ENCODE data around the gene MRPL41. TPM values are rescaled to one million over a fixed set of nuclear protein-coding genes. Genes with fewer than 3 reads are reported as not detected.
"Not testable (repeated sequence)": the region's sequence is repeated elsewhere in the genome, so short reads cannot be mapped to it uniquely, and the experiment has no call there.

Gene MRPL41
- total RNA-seq, 2 experiments from 2014 or later = 39.3 to 41.0 TPM

DNA sequence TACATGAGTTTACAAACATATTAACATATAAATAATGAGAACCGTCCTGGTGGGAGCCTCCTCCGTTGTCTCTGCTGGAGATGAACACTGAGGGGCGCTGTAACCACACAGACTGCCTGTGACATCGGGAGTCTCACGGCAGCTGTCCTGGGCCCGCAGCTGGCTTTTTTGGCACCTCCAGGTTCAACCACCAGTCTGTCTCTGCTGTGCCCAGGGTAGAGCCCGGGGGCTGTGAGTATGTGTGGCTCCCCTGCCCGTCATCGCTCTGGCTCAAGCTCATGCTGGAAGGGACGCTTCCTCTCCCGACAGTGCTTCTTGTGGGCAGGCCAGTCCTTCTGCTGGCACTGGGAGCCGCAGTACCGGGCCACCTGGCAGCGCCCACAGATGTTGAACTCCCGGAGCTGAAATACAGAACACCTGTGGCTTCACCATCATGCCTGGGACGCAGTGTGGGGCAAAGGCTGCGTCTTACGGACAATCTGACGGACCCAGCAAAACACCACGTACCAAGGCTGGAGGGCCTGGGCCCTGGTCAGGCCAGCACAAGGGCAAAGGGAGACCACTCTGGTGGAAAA, 30.7 kb downstream of the MRPL41 start:
- peaks cover 16% of the 10 kb centered on the region for H3K36me3 Mint-ChIP-seq (ENCODE audit: low read depth)
- H3K9me3 Mint-ChIP-seq = no peaks in the 10 kb centered on the region
- peak; percentile 41 for DNase-seq
- H3K27ac Mint-ChIP-seq = no peak overlapping the region
- H3K4me3 Mint-ChIP-seq = no peak overlapping the region
- CTCF ChIA-PET = interaction anchor here (0.6 kb wide), 1 partner anchor 139 kb away, joined by 4 read pairs; no protein-coding TSS in a partner anchor
- H3K4me1 Mint-ChIP-seq (ENCODE audit: low read depth) = peaks cover 13% of the 10 kb centered on the region
- no peaks in the 10 kb centered on the region for H3K27me3 Mint-ChIP-seq (ENCODE audit: low read depth)
- intact Hi-C loops (cut with micrococcal nuclease) = no loop called here

DNA sequence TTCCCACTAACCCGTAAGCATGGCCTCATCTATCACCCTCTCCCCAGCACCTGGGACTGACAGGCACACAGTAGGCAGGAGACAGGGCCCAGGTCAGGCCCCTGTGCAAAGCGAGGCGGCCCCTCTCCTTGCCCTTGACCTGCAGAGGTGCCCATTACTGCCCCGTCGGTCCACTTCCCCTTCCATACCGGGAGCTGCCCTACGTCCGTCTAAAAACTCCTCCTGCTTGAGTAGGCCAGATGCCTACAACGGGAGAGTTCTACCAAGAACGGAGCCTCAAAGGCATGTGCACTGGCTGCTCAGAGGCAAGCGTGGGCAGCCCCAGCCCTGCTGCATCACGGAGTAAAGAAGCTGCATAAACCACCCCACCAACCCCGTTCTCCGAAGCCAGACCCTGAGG, 31.7 kb downstream of the MRPL41 start:
- Mint-ChIP-seq H3K4me1 (ENCODE audit: low read depth) (peaks cover 14% of the 10 kb centered on the region), H3K27me3 (ENCODE audit: low read depth) (no peaks in the 10 kb centered on the region), H3K4me3 (no peak overlapping the region), H3K36me3 (ENCODE audit: low read depth) (peaks cover 24% of the 10 kb centered on the region), H3K9me3 (no peaks in the 10 kb centered on the region), H3K27ac (no peak overlapping the region)
- no peak for DNase-seq
- CTCF ChIA-PET = no interaction called here
- intact Hi-C loops (cut with micrococcal nuclease) = no loop called here

DNA sequence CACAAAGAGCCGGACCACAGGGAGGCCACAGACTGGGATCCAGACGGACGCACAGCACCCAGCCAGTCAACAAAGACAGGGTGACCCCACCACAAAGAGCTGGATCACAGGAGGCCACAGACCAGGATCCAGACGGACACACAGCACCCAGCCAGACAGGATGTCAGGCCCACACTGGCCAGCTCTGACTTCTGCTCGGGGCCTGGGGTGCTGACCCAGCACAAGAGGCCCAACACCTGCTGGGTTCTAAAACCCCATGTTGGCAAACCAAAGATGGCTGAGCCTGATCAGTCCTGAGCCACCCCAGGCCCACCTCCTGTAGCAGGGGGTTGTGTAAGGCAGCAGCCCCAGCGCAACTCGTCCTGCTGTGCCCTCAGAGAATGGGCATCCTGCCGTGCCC, 32.3 kb downstream of the MRPL41 start:
- H3K9me3 Mint-ChIP-seq = no peaks in the 10 kb centered on the region
- intact Hi-C loops (cut with micrococcal nuclease) = no loop called here
- no peak overlapping the region for H3K4me3 Mint-ChIP-seq
- no peaks in the 10 kb centered on the region for H3K27me3 Mint-ChIP-seq (ENCODE audit: low read depth)
- no peak overlapping the region for H3K27ac Mint-ChIP-seq
- H3K36me3 Mint-ChIP-seq (ENCODE audit: low read depth) = peaks cover 24% of the 10 kb centered on the region
- DNase-seq = no peak
- peaks cover 19% of the 10 kb centered on the region for H3K4me1 Mint-ChIP-seq (ENCODE audit: low read depth)
- CTCF ChIA-PET = no interaction called here

DNA sequence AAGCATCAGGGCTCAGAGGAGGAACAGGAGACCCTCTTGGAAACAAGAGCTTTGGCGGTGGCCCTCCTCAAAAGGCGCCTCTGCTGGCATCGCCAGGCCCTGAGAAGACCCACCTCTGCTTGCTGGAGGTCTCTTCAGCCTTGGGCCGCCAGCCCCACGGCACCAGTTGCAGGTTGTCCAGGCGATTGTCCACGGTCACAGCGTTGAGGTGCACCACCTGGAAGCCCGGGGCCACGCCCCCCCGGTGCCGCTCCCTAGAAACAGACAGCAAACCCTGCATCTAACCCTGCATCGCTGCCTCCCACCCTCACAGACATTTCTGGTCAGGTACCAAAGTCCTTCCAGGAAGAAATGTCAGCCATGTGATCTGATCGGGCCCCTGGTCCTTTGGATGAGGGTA, 35.2 kb downstream of the MRPL41 start:
- H3K36me3 Mint-ChIP-seq (ENCODE audit: low read depth) = peaks cover 28% of the 10 kb centered on the region
- no peak overlapping the region for H3K27ac Mint-ChIP-seq
- H3K9me3 Mint-ChIP-seq = no peaks in the 10 kb centered on the region
- DNase-seq = no peak
- H3K4me1 Mint-ChIP-seq (ENCODE audit: low read depth) = peaks cover 21% of the 10 kb centered on the region
- no peak overlapping the region for H3K4me3 Mint-ChIP-seq
- H3K27me3 Mint-ChIP-seq (ENCODE audit: low read depth) = no peaks in the 10 kb centered on the region
- intact Hi-C loops (cut with micrococcal nuclease) = no loop called here
- CTCF ChIA-PET = interaction anchor here (0.9 to 1.6 kb wide), 2 partner anchors 8 to 13 kb away, joined by 3 to 4 read pairs; no protein-coding TSS in a partner anchor

DNA sequence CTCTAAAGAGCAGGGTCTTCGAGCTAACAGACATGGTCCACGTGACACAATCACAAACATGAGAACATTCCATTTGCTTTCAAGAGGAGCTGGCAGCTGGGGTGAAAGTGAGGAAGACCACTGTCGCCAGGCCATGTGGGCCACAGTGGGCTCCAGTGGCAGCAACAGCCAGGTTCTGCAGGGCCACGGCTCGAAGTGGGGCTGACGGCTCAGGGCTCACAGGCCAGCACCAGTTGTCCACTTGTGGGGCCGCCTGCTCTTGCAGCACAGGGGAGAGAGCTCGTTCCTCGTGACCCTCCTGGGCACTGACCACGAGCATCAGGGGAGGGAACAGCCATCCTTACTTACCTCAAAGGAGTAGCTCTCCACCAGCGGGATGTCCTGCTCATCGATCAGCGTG, 36.6 kb downstream of the MRPL41 start:
- Mint-ChIP-seq H3K27me3 (ENCODE audit: low read depth) (no peaks in the 10 kb centered on the region), H3K9me3 (no peaks in the 10 kb centered on the region), H3K4me3 (peak overlapping the region; percentile 82), H3K27ac (no peak overlapping the region), H3K36me3 (ENCODE audit: low read depth) (peaks cover 23% of the 10 kb centered on the region), H3K4me1 (ENCODE audit: low read depth) (peaks cover 21% of the 10 kb centered on the region)
- CTCF ChIA-PET = interaction anchor here (0.6 to 1.6 kb wide), 4 partner anchors 9 to 539 kb away, joined by 3 to 14 read pairs (median 4); partner anchors contain the start of genes DPH7 and MRPL41
- no peak for DNase-seq
- intact Hi-C loops (cut with micrococcal nuclease) = no loop called here

DNA sequence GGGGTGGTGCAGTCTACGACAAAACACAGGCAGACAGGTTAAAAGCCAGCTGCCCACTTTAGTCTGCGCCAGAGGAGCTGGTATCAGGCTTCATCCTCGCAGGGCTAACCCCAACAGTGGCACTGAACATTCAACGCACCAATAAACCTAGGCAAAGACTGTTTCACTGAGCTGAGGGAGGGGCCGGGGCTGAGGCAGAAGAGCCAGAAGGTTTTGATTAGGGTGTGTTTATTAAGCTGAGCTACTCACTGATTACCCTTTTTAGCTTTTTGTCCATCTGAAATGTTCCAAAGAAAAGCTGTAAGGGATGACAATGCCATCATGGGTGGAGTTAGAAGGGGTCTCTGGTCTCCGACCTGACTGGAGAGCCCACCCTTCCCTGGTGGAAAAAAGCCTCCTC, 37.2 kb downstream of the MRPL41 start:
- Mint-ChIP-seq H3K4me1 (ENCODE audit: low read depth) (peaks cover 21% of the 10 kb centered on the region), H3K27ac (no peak overlapping the region), H3K27me3 (ENCODE audit: low read depth) (no peaks in the 10 kb centered on the region), H3K36me3 (ENCODE audit: low read depth) (peaks cover 19% of the 10 kb centered on the region), H3K4me3 (peak overlapping the region; percentile 82), H3K9me3 (no peaks in the 10 kb centered on the region)
- intact Hi-C loops (cut with micrococcal nuclease) = no loop called here
- no peak for DNase-seq
- CTCF ChIA-PET = interaction anchor here (0.6 to 1.3 kb wide), 3 partner anchors 9 to 540 kb away, joined by 3 to 14 read pairs (median 3); partner anchors contain the start of genes DPH7 and MRPL41

DNA sequence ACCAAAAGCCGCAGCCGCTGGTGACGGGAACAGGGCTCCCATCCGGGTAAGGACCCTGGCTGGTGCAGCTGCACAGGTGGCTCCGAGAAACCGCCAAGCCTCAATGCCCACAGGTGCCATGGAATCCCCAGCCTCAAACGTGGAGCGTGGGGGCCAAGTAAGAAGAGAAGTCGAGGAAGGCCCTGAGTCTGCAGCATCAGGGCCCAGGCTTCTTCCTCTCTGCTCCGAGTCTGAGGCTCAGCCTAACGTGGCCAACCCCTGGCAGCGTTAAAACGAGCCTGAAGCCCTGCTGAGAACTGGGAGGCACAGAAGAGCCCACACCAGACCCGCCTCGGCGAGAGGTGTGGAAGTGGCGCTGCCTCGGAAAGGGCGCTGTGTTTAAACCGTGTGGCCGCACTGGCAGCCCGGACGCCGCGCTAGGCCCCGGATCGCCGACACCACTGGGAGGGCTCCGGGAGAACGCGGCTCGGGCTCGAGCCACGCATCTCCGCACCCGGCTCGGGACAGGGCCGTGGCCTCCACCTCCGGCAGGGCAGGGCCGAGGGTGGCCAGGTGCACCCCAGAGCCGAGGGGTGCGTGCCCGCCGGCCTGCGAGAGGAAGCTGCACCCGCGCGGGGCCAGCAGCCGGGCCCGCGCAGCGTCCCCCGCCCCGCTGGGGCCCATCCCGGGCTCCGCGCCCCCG, 37.9 kb downstream of the MRPL41 start:
- DNase-seq = no peak
- Mint-ChIP-seq H3K36me3 (ENCODE audit: low read depth) (peaks cover 19% of the 10 kb centered on the region), H3K4me3 (peak overlapping the region; percentile 82), H3K27ac (no peak overlapping the region), H3K4me1 (ENCODE audit: low read depth) (peaks cover 21% of the 10 kb centered on the region), H3K9me3 (no peaks in the 10 kb centered on the region), H3K27me3 (ENCODE audit: low read depth) (no peaks in the 10 kb centered on the region)
- intact Hi-C loops (cut with micrococcal nuclease) = loop anchor here (1.0 to 2.0 kb wide), 3 partner anchors 11 to 29 kb away; partner anchors contain the start of genes ARRDC1, DPH7 and EHMT1
- CTCF ChIA-PET = interaction anchor here (0.9 to 1.3 kb wide), 2 partner anchors 9 to 10 kb away, joined by 3 to 14 read pairs; partner anchors contain the start of gene DPH7

DNA sequence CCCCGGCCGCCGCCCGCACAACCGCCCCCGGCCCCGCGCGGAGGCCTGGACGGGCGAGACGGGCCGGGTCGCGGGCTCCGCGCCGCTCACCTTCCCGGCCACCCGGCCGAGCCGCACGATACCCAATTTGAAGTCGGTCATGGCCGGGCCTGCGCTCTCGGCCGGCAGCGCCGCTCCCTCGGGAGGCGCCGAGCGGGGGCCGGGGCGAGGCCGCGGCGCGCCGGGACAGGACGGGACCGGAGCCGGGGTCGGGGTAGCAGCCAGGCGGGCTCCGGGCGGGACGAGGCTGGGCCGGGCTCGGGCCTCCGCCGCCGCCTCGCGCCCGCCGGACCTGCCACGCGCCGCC, 38.4 kb downstream of the MRPL41 start:
- peaks cover 19% of the 10 kb centered on the region for H3K36me3 Mint-ChIP-seq (ENCODE audit: low read depth)
- H3K27ac Mint-ChIP-seq = no peak overlapping the region
- CTCF ChIA-PET = interaction anchor here (0.9 to 1.1 kb wide), 2 partner anchors 10 to 184 kb away, joined by 3 read pairs; no protein-coding TSS in a partner anchor
- intact Hi-C loops (cut with micrococcal nuclease) = loop anchor here (1.0 to 2.0 kb wide), 3 partner anchors 12 to 29 kb away; partner anchors contain the start of genes ARRDC1, DPH7 and EHMT1
- no peak overlapping the region for H3K4me3 Mint-ChIP-seq
- no peak for DNase-seq
- H3K4me1 Mint-ChIP-seq (ENCODE audit: low read depth) = peaks cover 21% of the 10 kb centered on the region
- H3K27me3 Mint-ChIP-seq (ENCODE audit: low read depth) = no peaks in the 10 kb centered on the region
- H3K9me3 Mint-ChIP-seq = no peaks in the 10 kb centered on the region

DNA sequence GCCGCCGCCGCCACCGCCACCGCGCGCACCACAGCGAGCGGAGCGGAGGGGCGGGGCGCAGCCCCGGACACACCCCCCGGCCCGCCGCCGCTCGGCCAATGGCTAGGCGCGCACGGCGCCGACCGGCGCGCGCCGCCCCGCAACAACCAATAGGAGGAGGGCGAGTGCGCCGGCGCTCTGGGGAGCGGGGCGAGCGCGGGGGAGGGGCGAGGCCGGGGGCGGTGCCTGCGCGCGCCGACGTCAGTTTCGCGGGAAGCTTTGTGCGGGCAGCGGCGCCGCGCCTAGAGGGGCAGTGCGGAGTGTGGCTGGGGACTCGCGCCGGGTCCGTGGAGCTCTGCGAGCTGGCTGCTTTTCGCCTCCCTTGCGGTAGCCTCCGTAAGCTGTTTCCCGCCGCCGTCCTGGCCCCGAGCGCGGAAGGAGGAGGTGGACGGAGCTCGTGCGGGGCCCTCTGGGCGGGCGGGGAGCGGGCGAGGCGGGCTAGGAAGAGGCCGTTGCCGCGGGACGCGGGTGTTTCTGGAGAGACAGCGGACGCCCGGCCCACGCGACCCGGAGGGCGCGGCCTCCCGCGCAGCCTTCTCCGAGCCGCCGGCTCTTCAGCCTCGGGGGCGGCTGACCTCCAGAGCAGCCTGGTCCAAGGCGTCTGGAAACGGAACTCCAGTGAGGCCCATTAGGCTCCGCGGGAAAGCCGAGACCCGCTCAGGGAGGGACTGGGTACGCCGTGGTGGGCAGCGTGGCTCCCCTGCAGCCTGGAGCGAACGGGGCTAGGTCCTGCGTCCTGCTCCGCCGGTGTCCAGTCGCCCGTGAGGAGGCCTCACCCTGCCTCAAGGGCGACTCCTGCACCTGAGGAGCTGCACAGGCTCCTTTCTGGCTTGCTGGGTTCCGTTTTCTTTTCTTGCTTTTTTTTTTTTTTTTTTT, 39.0 kb downstream of the MRPL41 start, which contains the start of gene ZMYND19:
Gene ZMYND19 (minus strand): TSS at position 44 of the 915 bp plus-strand sequence. CDS start 249 bp downstream, outside the sequence.
- peak; percentile 88 for DNase-seq
- peak within 1 kb of the TSS; percentile 89 for H3K27ac Mint-ChIP-seq
- H3K36me3 Mint-ChIP-seq (ENCODE audit: low read depth) = peaks cover 19% of the 10 kb centered on the region
- peaks cover 21% of the 10 kb centered on the region for H3K4me1 Mint-ChIP-seq (ENCODE audit: low read depth)
- CTCF ChIA-PET = interaction anchor here (0.9 to 1.1 kb wide), 2 partner anchors 10 to 185 kb away, joined by 3 read pairs; no protein-coding TSS in a partner anchor
- peak within 1 kb of the TSS; percentile 97 for H3K4me3 Mint-ChIP-seq
- H3K9me3 Mint-ChIP-seq = no peaks in the 10 kb centered on the region
- intact Hi-C loops (cut with micrococcal nuclease) = loop anchor here (1.0 to 2.0 kb wide), 3 partner anchors 12 to 28 kb away; partner anchors contain the start of genes ARRDC1, DPH7 and EHMT1
- no peaks in the 10 kb centered on the region for H3K27me3 Mint-ChIP-seq (ENCODE audit: low read depth)

DNA sequence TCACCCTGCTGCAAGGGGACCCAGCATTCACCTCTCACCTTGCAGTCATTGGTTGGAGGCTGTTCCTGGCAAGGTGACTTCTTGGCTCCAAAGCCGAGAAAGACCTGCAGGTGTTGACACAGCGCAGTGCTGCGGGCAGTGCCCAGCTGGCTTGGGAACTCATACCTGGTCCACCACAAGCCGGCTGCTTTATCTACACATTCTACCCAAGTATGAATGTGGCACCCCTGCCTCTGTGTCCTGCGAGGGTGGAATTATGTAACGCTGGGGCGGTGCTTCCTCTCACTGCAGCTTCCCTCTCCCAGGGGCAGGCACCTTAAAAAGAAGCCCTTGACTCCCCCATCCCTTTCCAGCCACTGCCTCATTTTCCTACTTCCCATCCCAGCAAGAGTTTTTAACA, 41.1 kb downstream of the MRPL41 start:
- DNase-seq = no peak
- H3K9me3 Mint-ChIP-seq = no peaks in the 10 kb centered on the region
- no peaks in the 10 kb centered on the region for H3K27me3 Mint-ChIP-seq (ENCODE audit: low read depth)
- no peak overlapping the region for H3K27ac Mint-ChIP-seq
- intact Hi-C loops (cut with micrococcal nuclease) = no loop called here
- peaks cover 18% of the 10 kb centered on the region for H3K4me1 Mint-ChIP-seq (ENCODE audit: low read depth)
- peaks cover 9% of the 10 kb centered on the region for H3K36me3 Mint-ChIP-seq (ENCODE audit: low read depth)
- no peak overlapping the region for H3K4me3 Mint-ChIP-seq
- CTCF ChIA-PET = no interaction called here

DNA sequence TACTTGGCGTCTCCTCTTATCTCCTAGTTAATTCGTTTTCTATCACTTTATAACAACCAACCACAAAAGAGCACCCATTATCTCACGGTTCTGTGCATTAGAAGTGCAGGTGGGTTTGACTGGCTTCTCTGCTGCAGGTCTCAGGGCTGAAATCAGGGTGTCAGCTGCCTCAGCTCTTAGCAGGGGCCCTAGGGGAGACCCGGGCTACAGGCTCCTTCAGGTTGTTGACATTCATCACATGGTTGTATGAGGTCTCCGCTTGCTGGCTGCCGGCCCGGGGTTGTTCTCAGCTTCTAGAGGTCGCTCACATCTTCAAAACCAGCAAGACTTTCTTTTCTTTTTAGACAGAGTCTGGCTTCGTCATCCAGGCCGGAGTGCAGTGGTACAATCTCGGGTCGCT, 41.5 kb downstream of the MRPL41 start:
- intact Hi-C loops (cut with micrococcal nuclease) = no loop called here
- Mint-ChIP-seq H3K4me1 (ENCODE audit: low read depth) (peaks cover 14% of the 10 kb centered on the region), H3K36me3 (ENCODE audit: low read depth) (peaks cover 5% of the 10 kb centered on the region), H3K27ac (no peak overlapping the region), H3K9me3 (no peaks in the 10 kb centered on the region), H3K27me3 (ENCODE audit: low read depth) (no peaks in the 10 kb centered on the region), H3K4me3 (no peak overlapping the region)
- CTCF ChIA-PET = no interaction called here
- no peak for DNase-seq

DNA sequence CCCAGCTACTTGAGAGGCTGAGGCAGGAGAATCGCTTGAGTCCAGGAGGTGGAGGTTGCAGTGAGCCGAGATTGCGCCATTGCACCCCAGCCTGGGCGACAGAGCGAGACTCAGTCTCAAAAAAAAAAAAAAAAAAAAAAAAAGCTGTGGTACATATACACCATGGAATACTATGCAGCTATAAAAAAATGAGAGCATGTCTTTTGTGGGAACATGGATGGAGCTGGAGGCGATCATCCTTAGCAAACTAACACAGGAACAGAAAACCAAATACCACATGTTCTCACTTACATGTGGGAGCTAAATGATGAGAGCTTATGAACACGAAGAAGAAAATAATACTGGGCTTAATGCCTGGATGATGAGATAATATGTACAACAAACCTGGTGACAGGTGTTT, 44.9 kb downstream of the MRPL41 start:
- CTCF ChIA-PET = not testable (repeated sequence)

More for the DNA sequence above, 44.9 kb downstream of the MRPL41 start:
- intact Hi-C loops (cut with micrococcal nuclease); H3K36me3 Mint-ChIP-seq (ENCODE audit: low read depth); H3K4me3 Mint-ChIP-seq; H3K27ac Mint-ChIP-seq; H3K4me1 Mint-ChIP-seq (ENCODE audit: low read depth); H3K27me3 Mint-ChIP-seq (ENCODE audit: low read depth); DNase-seq; H3K9me3 Mint-ChIP-seq: not testable (repeated sequence)
